ENCODE data around the gene LINGO3.
"Not testable (repeated sequence)": the region's sequence is repeated elsewhere in the genome, so short reads cannot be mapped to it uniquely, and the experiment has no call there.

Gene LINGO3

GRCh38 chr19:2352121-2352520 lies 44.2 kb upstream of the LINGO3 start:
- no peak overlapping the region for H3K4me3 ChIP-seq (ENCODE audit: low read depth, low read length)
- in situ Hi-C loops (cut with HindIII; ENCODE audit: low sequenced_read_pairs) = no loop called here
- no peak for DNase-seq (ENCODE audit: low read depth)
- no peak for TF ChIP-seq CTCF (IDR thresholded peaks at IDR 0.05; ENCODE audit: low read depth, low read length, missing control alignments)

- no peak for DNase-seq (ENCODE audit: low read depth)
- H3K4me3 ChIP-seq (ENCODE audit: low read depth, low read length) = no peak overlapping the region
- in situ Hi-C loops (cut with HindIII; ENCODE audit: low sequenced_read_pairs) = no loop called here
- TF ChIP-seq CTCF (IDR thresholded peaks at IDR 0.05; ENCODE audit: low read depth, low read length, missing control alignments) = no peak
Measured at GRCh38 chr19:2351591-2351990, 43.6 kb upstream of the LINGO3 start.

GRCh38 chr19:2350656-2351055 lies 42.7 kb upstream of the LINGO3 start:
- in situ Hi-C loops (cut with HindIII; ENCODE audit: low sequenced_read_pairs) = no loop called here
- no peak overlapping the region for H3K4me3 ChIP-seq (ENCODE audit: low read depth, low read length)
- no peak for DNase-seq (ENCODE audit: low read depth)
- no peak for TF ChIP-seq CTCF (IDR thresholded peaks at IDR 0.05; ENCODE audit: low read depth, low read length, missing control alignments)

- DNase-seq (ENCODE audit: low read depth); in situ Hi-C loops (cut with HindIII; ENCODE audit: low sequenced_read_pairs): not testable (repeated sequence)
Measured at GRCh38 chr19:2349818-2350217, 41.9 kb upstream of the LINGO3 start.

GRCh38 chr19:2345794-2346663 lies 38.1 kb upstream of the LINGO3 start:
- in situ Hi-C loops (cut with HindIII; ENCODE audit: low sequenced_read_pairs) = no loop called here
- no peak overlapping the region for H3K4me3 ChIP-seq (ENCODE audit: low read depth, low read length)
- no peak for DNase-seq (ENCODE audit: low read depth)
- TF ChIP-seq CTCF (IDR thresholded peaks at IDR 0.05; ENCODE audit: low read depth, low read length, missing control alignments) = no peak

More at GRCh38 chr19:2349818-2350217, 41.9 kb upstream of the LINGO3 start:
- H3K4me3 ChIP-seq (ENCODE audit: low read depth, low read length) = not testable (repeated sequence)

GRCh38 chr19:2345076-2345475 lies 37.1 kb upstream of the LINGO3 start:
- in situ Hi-C loops (cut with HindIII; ENCODE audit: low sequenced_read_pairs) = no loop called here
- no peak for DNase-seq (ENCODE audit: low read depth)
- no peak for TF ChIP-seq CTCF (IDR thresholded peaks at IDR 0.05; ENCODE audit: low read depth, low read length, missing control alignments)
- no peak overlapping the region for H3K4me3 ChIP-seq (ENCODE audit: low read depth, low read length)

- in situ Hi-C loops (cut with HindIII; ENCODE audit: low sequenced_read_pairs) = no loop called here
- no peak overlapping the region for H3K4me3 ChIP-seq (ENCODE audit: low read depth, low read length)
- no peak for DNase-seq (ENCODE audit: low read depth)
- no peak for TF ChIP-seq CTCF (IDR thresholded peaks at IDR 0.05; ENCODE audit: low read depth, low read length, missing control alignments)
Measured at GRCh38 chr19:2344381-2344870, 36.5 kb upstream of the LINGO3 start.

All from astrocyte of the cerebellum (primary cell).